ENCODE measurements around the gene PDK2. TPM values are rescaled to one million over a fixed set of nuclear protein-coding genes. Genes with fewer than 3 reads are reported as not detected.

PDK2 gene
- total and polyA plus RNA-seq, 5 experiments from 2014 or later: 27.9 to 47.4 (median 44.4) TPM

- POLR2A ChIA-PET: interaction anchor here (0.6 to 2.2 kb wide), 4 partner anchors 9 to 13 kb away, joined by 3 to 10 read pairs (median 6); no protein-coding TSS in a partner anchor
- peak in 7 of 10 donors; percentile 35 to 77 (median 48) for DNase-seq
- H3K27me3 Mint-ChIP-seq: peaks cover 5 to 20% (median 13%) of the 10 kb centered on the region in 5 donors
- no peaks in the 10 kb centered on the region for H3K9me3 Mint-ChIP-seq
- ATAC-seq: peak; percentile 70 to 84
- H3K36me3 Mint-ChIP-seq: peaks cover 0 to 13% (median 0%) of the 10 kb centered on the region in 3 donors
- H3K27ac Mint-ChIP-seq: peak within 1 kb of the TSS in 9 of 10 donors; percentile 41 to 96 (median 88)
- peaks cover 19 to 39% (median 34%) of the 10 kb centered on the region in 4 donors for H3K4me1 Mint-ChIP-seq
- H3K4me3 Mint-ChIP-seq: peak within 1 kb of the TSS; percentile 68 to 91 (median 80)
Observed at GRCh38 chr17:50129728-50130558, 34.8 kb downstream of the PDK2 start, which contains the start of gene SAMD14. Gene SAMD14 (minus strand): TSS chr17:50130160. CDS start chr17:50124959, 5,201 bp downstream.

GRCh38 chr17:50130559-50131305 is 35.6 kb downstream of the PDK2 start:
- Mint-ChIP-seq H3K27ac (peak overlapping the region in 9 of 10 donors; percentile 41 to 96 (median 88)), H3K4me1 (peaks cover 19 to 39% (median 34%) of the 10 kb centered on the region in 4 donors), H3K9me3 (no peaks in the 10 kb centered on the region), H3K36me3 (peaks cover 0 to 19% (median 0%) of the 10 kb centered on the region in 3 donors), H3K27me3 (peaks cover 5 to 20% (median 13%) of the 10 kb centered on the region in 5 donors), H3K4me3 (peak overlapping the region; percentile 57 to 91 (median 75))
- DNase-seq (peak in 4 of 10 donors; percentile 35 to 46 (median 42)), ATAC-seq (peak; percentile 26 to 67)
- POLR2A ChIA-PET: interaction anchor here (0.7 to 2.2 kb wide), 5 partner anchors 8 to 541 kb away, joined by 3 to 10 read pairs (median 5); no protein-coding TSS in a partner anchor

DNA sequence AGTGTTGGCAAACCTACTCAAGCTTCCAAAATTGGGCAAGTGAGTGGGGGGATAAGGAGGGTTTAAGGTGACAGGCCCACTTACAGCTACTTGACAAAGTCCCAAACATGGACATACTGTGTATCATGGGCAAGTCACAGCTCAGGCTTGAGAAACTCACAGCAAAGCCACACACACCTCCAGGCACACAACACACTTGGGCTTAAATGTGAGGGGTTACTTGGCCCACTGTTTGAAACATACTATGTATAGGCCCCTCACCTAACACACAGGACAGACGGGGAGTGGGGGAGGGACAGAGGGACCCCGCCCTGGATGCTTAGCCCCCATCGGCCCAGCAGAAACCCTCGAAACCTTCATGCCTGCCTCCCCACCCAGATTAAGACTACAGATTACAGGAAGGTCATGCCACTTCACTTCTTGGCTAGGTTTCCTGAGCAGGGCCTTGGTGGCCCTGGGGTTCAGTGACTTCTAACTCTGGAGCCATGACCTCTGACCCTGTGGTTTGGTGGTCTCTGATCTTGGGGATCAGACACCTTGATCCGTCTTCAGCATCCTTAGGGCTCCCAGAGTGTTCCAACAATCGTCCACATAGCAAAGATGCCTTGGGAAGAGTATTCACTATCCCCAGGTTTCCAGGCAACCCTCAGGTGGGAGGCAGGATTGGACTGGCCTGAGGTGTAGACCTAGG is 37.1 kb downstream of the PDK2 start:
- Mint-ChIP-seq H3K27ac (peak overlapping the region in 7 of 10 donors; percentile 4 to 96 (median 45)), H3K36me3 (peaks cover 0 to 32% (median 7%) of the 10 kb centered on the region in 3 donors), H3K4me1 (peaks cover 21 to 39% (median 36%) of the 10 kb centered on the region in 4 donors), H3K9me3 (no peaks in the 10 kb centered on the region), H3K27me3 (peaks cover 5 to 20% (median 13%) of the 10 kb centered on the region in 5 donors), H3K4me3 (peak overlapping the region in 2 of 10 donors; percentile 66 to 68)
- POLR2A ChIA-PET: interaction anchor here (1.1 to 2.0 kb wide), 3 partner anchors 20 to 37 kb away, joined by 4 to 5 read pairs (median 5); no protein-coding TSS in a partner anchor
- no peak for ATAC-seq
- DNase-seq: no peak

GRCh38 chr17:50133028-50133768 is 38.0 kb downstream of the PDK2 start:
- H3K9me3 Mint-ChIP-seq: no peaks in the 10 kb centered on the region
- H3K4me3 Mint-ChIP-seq: peak overlapping the region in 1 of 10 donors; percentile 41
- POLR2A ChIA-PET: interaction anchor here (1.1 to 2.0 kb wide), 3 partner anchors 19 to 36 kb away, joined by 4 to 5 read pairs (median 5); no protein-coding TSS in a partner anchor
- ATAC-seq: no peak
- peaks cover 2 to 41% (median 15%) of the 10 kb centered on the region in 3 donors for H3K36me3 Mint-ChIP-seq
- H3K27me3 Mint-ChIP-seq: peaks cover 5 to 19% (median 13%) of the 10 kb centered on the region in 5 donors
- H3K27ac Mint-ChIP-seq: peak overlapping the region in 4 of 10 donors; percentile 4 to 67 (median 28)
- peaks cover 27 to 40% (median 31%) of the 10 kb centered on the region in 4 donors for H3K4me1 Mint-ChIP-seq
- no peak for DNase-seq

GRCh38 chr17:50133769-50134099 is 38.6 kb downstream of the PDK2 start:
- ATAC-seq (no peak), DNase-seq (no peak)
- no peaks in the 10 kb centered on the region for H3K9me3 Mint-ChIP-seq
- no peak overlapping the region for H3K4me3 Mint-ChIP-seq
- H3K4me1 Mint-ChIP-seq: peaks cover 26 to 35% (median 30%) of the 10 kb centered on the region in 4 donors
- H3K36me3 Mint-ChIP-seq: peaks cover 5 to 45% (median 20%) of the 10 kb centered on the region in 3 donors
- H3K27ac Mint-ChIP-seq: peak overlapping the region in 3 of 10 donors; percentile 12 to 43 (median 18)
- H3K27me3 Mint-ChIP-seq: peaks cover 4 to 14% (median 10%) of the 10 kb centered on the region in 5 donors
- POLR2A ChIA-PET: no interaction called here

DNA sequence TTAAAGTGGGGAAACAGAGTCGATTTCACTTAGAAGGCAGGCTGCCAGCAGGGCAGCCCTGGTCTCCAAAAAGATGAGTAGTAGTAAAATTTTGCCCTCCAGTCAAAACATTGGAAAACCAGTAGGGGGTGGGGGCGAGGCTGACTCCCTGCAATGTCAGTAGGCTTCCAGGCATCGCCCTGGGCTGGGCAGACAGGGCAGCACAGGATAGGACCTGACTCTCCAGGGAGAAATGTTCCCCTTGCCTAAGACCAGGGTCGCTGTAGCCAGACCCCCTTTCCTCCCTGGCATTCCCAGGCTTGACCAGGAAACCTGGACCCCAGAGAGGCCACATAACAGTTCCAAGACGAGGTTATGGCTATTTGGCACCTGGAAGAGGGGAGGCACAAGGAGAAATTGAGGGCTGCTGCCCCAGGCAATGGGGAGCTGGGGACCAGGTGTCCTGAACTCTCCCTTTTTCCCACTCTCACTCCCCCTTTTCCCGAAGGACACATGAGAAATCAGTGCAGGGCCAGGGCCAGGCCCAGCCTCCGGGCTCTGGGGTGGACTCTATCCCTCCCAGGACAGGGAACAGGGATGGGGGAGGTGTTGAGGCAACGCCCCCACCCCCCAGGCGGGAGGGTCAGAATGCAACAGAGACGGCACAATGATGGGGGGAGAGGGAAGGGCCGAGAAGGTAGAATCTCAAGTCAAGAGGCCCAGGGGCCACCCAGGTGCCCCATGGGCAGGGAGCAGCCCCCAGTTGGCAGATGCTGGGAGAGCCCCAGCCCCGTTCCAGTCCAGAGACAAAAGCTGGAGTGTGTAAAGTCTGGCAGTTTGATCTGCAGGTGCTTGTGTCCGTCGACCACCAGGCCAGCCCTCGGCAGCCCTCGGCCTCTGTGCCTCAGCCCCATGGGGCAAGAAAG is 39.3 kb downstream of the PDK2 start:
- ATAC-seq (no peak), DNase-seq (no peak)
- Mint-ChIP-seq H3K36me3 (peaks cover 5 to 50% (median 27%) of the 10 kb centered on the region in 3 donors), H3K27me3 (peaks cover 3 to 11% (median 8%) of the 10 kb centered on the region in 5 donors), H3K4me3 (no peak overlapping the region), H3K4me1 (peaks cover 25 to 34% (median 26%) of the 10 kb centered on the region in 4 donors), H3K27ac (peak overlapping the region in 1 of 10 donors; percentile 43), H3K9me3 (no peaks in the 10 kb centered on the region)
- POLR2A ChIA-PET: no interaction called here

GRCh38 chr17:50135316-50136095 is 40.4 kb downstream of the PDK2 start:
- H3K4me3 Mint-ChIP-seq: no peak overlapping the region
- peaks cover 3 to 8% (median 8%) of the 10 kb centered on the region in 5 donors for H3K27me3 Mint-ChIP-seq
- no peaks in the 10 kb centered on the region for H3K9me3 Mint-ChIP-seq
- H3K36me3 Mint-ChIP-seq: peaks cover 5 to 58% (median 31%) of the 10 kb centered on the region in 3 donors
- peaks cover 34 to 42% (median 34%) of the 10 kb centered on the region in 4 donors for H3K4me1 Mint-ChIP-seq
- POLR2A ChIA-PET: interaction anchor here (2.5 kb wide), 1 partner anchor 13 kb away, joined by 9 read pairs; no protein-coding TSS in a partner anchor
- DNase-seq (no peak), ATAC-seq (no peak)
- peak overlapping the region in 1 of 10 donors; percentile 67 for H3K27ac Mint-ChIP-seq

DNA sequence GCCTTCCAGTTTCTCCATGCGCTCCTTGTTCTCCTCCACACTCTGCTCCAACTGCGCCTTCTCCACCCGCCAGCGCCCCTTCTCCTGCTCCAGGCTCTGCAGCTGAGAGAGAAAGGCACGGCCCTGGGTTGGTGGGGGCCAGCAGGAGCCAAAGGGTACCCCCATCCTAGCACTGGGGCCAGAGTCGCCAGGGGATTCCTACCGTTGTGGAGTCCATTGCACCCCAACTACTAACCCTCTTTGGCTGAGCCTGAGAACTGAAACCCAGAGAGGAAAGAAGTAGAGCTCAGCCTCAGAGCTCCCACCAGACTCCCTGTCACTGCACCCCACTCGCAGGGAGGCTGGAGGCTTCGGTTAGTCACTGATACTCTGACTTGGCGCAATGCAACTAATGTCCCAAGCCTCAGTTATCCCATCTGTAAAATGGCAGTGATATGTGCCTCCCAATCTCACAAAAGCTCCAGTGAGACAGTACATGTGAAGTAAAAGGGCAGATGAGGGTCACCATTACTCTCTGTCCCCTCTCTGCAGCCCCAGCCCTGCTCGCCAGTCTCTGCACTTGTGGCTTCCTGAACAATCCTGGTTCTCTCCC is 41.0 kb downstream of the PDK2 start:
- ATAC-seq (no peak), DNase-seq (no peak)
- Mint-ChIP-seq H3K4me3 (no peak overlapping the region), H3K27ac (no peak overlapping the region), H3K27me3 (peaks cover 0 to 3% (median under 1%) of the 10 kb centered on the region in 5 donors), H3K36me3 (peaks cover 5 to 64% (median 31%) of the 10 kb centered on the region in 3 donors), H3K9me3 (no peaks in the 10 kb centered on the region), H3K4me1 (peaks cover 32 to 42% (median 34%) of the 10 kb centered on the region in 4 donors)
- POLR2A ChIA-PET: interaction anchor here (1.0 to 2.5 kb wide), 2 partner anchors 12 to 26 kb away, joined by 3 to 9 read pairs; no protein-coding TSS in a partner anchor

DNA sequence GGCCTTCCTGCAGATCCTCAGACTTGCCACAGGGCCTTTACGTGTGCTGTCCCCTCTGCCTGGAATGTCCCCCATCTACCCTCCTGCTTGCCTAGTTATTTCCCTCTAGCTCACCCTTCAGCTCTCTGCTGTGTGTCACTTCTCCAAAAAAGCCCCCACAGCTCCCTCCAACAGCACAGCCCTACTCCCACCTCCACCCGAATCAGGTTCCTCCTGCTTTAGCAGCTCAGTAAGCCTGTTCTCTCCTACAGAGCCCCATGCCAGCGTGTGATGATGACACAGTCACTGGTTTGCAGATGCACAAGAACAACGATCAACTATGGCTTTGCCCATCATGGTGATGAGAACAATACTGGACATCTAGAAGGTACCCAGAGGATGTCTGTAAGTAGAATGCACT is 41.9 kb downstream of the PDK2 start:
- H3K27ac Mint-ChIP-seq: peak overlapping the region in 2 of 10 donors; percentile 33 to 41

More for the DNA sequence above, 41.9 kb downstream of the PDK2 start:
- H3K36me3 Mint-ChIP-seq: peaks cover 5 to 72% (median 34%) of the 10 kb centered on the region in 3 donors
- POLR2A ChIA-PET: interaction anchor here (1.0 to 2.5 kb wide), 3 partner anchors 11 to 25 kb away, joined by 3 to 9 read pairs (median 3); no protein-coding TSS in a partner anchor
- no peaks in the 10 kb centered on the region for H3K9me3 Mint-ChIP-seq
- no peak for ATAC-seq
- no peak overlapping the region for H3K4me3 Mint-ChIP-seq
- no peak for DNase-seq
- peaks cover 36 to 42% (median 37%) of the 10 kb centered on the region in 4 donors for H3K4me1 Mint-ChIP-seq
- no peaks in the 10 kb centered on the region for H3K27me3 Mint-ChIP-seq
